AG04450 (cell line): Measurements from ENCODE around the gene ACTR6. TPM values are rescaled to one million over a fixed set of nuclear protein-coding genes. Genes with fewer than 3 reads are reported as not detected.

Experiments used
- CTCF ChIA-PET: fragments of 300-600, 350-600 bp; formaldehyde crosslinking; extraction: SDS; loops from one replicate; lab custom pipeline; 2022; ENCODE audit warnings: antibody characterized with exemption, inconsistent platforms; lab: Charles Lee
- POLR2A ChIA-PET: fragments of 350-600 bp; formaldehyde crosslinking; extraction: SDS; loops from one replicate; lab custom pipeline; 2021; ENCODE audit warnings: antibody characterized with exemption, inconsistent platforms; lab: Yijun Ruan, JAX
- DNase-seq: peaks from one replicate; pipeline ENCODE4 v3.0.0-alpha.2; 2011; ENCODE audit warnings: low read depth, low spot score
- H3K27ac ChIP-seq: one replicate; pipeline ENCODE4 v1.5.1; 2012; ENCODE audit warnings: low read depth, low read length, control low read depth
- H3K27me3 ChIP-seq: one replicate; pipeline ENCODE4 v1.6.0; 2012; ENCODE audit warnings: low read length; ENCODE audit not compliant: control insufficient read depth, insufficient read depth
- H3K4me3 ChIP-seq: 2 replicates; pipeline ENCODE4 v1.5.1; 2011; ENCODE audit warnings: mild to moderate bottlenecking, low read depth, low read length, control low read depth
- H3K9me3 ChIP-seq: 2 replicates; pipeline ENCODE4 v1.5.1; 2012; ENCODE audit warnings: low read length; ENCODE audit not compliant: control insufficient read depth, insufficient read depth
- polyA plus RNA-seq: library from polyadenylated mRNA; depleted of rRNA; stranded (reverse); fragments of >200 nt; gene quantifications from 2 replicates; pipeline ENCODE4 v1.2.3, GENCODE V29; 2011
- TF ChIP-seq, protein P1 (sequence below): IDR thresholded peaks from 2 replicates; pipeline ENCODE4 v1.5.1; 2011; ENCODE audit warnings: low read depth, low read length, control low read depth, inconsistent platforms

ACTR6 gene
- polyA plus RNA-seq, 1 experiment = 23.8 TPM

DNA sequence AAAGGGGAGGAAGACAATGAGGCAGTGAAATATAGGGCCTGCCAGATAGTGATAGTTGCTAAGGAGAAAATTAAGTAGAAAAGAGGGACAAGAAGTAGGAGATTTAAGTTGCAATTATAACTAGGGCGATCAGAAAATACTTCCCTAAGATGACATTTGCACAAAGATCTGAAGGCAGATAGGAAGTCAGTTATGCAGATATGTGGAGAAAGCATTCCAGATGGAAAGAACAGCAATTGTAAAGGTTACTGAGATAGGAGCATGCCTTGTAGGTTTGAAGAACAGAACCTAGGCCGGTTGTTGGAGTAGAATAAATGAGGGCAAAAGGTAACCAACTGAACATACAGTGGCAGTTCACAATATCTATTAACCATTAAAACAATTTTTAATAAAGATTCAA is 21.4 kb upstream of the ACTR6 start:
- TF ChIP-seq, protein P1, sequence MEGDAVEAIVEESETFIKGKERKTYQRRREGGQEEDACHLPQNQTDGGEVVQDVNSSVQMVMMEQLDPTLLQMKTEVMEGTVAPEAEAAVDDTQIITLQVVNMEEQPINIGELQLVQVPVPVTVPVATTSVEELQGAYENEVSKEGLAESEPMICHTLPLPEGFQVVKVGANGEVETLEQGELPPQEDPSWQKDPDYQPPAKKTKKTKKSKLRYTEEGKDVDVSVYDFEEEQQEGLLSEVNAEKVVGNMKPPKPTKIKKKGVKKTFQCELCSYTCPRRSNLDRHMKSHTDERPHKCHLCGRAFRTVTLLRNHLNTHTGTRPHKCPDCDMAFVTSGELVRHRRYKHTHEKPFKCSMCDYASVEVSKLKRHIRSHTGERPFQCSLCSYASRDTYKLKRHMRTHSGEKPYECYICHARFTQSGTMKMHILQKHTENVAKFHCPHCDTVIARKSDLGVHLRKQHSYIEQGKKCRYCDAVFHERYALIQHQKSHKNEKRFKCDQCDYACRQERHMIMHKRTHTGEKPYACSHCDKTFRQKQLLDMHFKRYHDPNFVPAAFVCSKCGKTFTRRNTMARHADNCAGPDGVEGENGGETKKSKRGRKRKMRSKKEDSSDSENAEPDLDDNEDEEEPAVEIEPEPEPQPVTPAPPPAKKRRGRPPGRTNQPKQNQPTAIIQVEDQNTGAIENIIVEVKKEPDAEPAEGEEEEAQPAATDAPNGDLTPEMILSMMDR = no peak
- Histone ChIP-seq H3K27me3 (no peaks in the 10 kb centered on the region), H3K27ac (no peak overlapping the region), H3K4me3 (no peak overlapping the region), H3K9me3 (no peaks in the 10 kb centered on the region)
- ChIA-PET POLR2A (no interaction called here), CTCF (no interaction called here)
- no peak for DNase-seq

DNA sequence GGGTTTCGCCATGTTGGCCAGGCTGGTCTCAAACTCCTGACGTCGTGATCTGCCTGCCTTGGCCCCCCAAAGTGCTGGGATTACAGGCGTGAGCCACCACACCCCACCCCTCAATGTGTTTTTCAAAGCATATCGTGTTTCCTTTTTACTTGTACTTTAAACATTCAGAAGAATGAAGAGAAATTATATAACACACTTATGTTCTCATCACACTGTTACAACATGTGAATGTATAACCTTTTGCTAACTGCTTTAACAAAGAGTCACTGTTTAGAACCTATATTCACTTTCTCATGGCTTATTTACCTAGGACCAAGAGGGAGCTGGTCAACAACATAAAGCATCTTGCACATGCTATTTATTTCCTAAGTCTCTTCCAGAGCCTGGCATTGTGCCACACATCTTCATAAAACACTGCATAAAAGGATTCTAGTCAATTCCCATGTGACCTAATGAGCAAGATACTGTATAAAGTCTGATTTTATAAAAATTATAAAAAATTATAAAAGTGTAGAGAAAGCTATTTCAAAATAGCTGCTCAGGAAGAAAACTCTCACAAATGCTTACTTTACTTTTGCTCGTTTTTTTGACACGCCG is 16.0 kb upstream of the ACTR6 start:
- DNase-seq = no peak
- Histone ChIP-seq H3K27ac (no peak overlapping the region), H3K9me3 (peaks cover 6% of the 10 kb centered on the region), H3K4me3 (no peak overlapping the region), H3K27me3 (no peaks in the 10 kb centered on the region)
- POLR2A ChIA-PET = no interaction called here
- CTCF ChIA-PET = interaction anchor here (1.5 to 1.8 kb wide), 2 partner anchors 30 to 50 kb away, joined by 4 to 9 read pairs; no protein-coding TSS in a partner anchor
- TF ChIP-seq, protein P1 = no peak

DNA sequence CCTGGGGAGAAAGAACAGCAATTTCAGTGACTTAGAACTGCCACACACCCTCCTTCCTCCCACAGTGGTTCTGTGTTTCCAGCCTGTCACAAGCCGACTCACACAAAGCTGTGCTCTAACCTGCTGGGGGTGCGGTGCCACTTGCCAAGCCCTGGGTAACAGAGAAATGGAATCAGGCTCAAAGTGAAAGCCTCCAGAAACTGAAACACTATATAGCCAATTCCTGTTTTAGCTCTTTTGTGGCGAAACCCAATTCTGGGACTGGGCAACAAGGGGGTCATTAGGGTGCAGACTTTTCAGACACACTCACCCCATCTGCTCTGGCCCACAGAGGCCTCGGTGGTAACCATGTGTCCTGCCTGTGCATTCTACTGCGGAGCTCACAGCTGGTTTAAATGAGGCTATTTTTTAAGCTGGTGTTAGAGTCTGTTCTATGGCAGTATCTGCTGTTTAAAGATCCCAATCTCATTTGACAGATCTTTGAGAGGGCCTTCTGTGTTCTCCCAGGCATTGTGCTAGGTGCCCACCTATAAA is 15.2 kb upstream of the ACTR6 start:
- DNase-seq = no peak
- POLR2A ChIA-PET = no interaction called here
- CTCF ChIA-PET = interaction anchor here (0.5 to 1.8 kb wide), 3 partner anchors 31 to 99 kb away, joined by 3 to 9 read pairs (median 4); no protein-coding TSS in a partner anchor
- Histone ChIP-seq H3K4me3 (no peak overlapping the region), H3K9me3 (peaks cover 6% of the 10 kb centered on the region), H3K27ac (no peak overlapping the region), H3K27me3 (no peaks in the 10 kb centered on the region)
- TF ChIP-seq, protein P1 = no peak

DNA sequence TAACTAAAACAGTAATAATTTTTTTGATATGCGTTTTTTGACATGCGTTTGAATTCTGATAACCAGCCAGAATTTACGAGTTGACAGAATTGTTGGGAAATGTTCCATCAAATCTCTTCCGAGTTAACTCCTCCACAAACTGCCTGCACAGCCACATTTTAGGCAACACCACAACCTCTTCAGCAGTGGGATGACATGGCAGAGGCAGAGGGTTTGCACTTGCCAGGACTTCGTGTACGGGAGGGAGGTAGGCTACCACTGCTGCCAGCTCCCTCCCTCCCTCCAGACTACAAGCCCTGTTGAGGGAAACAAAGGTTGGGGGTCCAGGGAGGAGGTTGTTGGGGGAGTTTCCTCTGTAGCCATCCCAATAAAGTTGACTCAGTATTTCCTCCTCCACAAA is 14.5 kb upstream of the ACTR6 start:
- ChIA-PET POLR2A (no interaction called here), CTCF (interaction anchor here (1.5 to 1.8 kb wide), 2 partner anchors 31 to 49 kb away, joined by 4 to 9 read pairs; no protein-coding TSS in a partner anchor)
- no peaks in the 10 kb centered on the region for H3K27me3 ChIP-seq
- peaks cover 6% of the 10 kb centered on the region for H3K9me3 ChIP-seq
- H3K4me3 ChIP-seq = no peak overlapping the region
- no peak for DNase-seq
- no peak overlapping the region for H3K27ac ChIP-seq
- TF ChIP-seq, protein P1 = no peak

DNA sequence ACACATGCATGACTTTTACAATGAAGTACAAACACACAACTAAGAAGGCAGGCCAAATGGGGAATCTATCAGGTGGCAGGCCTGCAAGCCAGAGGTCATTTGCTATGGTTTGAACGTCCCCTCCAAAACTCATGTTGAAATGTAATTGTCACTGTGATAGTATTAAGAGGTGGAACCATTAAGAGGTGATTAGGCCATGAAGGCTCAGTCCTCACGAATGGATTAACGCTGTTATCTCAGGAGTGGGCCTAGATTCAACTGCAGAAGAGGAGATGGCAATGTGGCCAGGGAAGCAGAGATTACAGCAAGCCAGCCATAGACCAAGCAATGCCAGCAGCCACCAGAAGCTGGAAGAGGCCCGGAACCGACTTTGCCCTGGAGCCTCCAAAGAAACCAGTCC is 13.5 kb upstream of the ACTR6 start:
- ChIA-PET CTCF (no interaction called here), POLR2A (no interaction called here)
- peaks cover 6% of the 10 kb centered on the region for H3K9me3 ChIP-seq
- H3K27ac ChIP-seq = no peak overlapping the region
- DNase-seq = no peak
- no peaks in the 10 kb centered on the region for H3K27me3 ChIP-seq
- H3K4me3 ChIP-seq = no peak overlapping the region
- TF ChIP-seq, protein P1 = no peak
